ENCODE data around the gene PMF1.
"Not testable (repeated sequence)": the region's sequence is repeated elsewhere in the genome, so short reads cannot be mapped to it uniquely, and the experiment has no call there.

Gene PMF1

DNA sequence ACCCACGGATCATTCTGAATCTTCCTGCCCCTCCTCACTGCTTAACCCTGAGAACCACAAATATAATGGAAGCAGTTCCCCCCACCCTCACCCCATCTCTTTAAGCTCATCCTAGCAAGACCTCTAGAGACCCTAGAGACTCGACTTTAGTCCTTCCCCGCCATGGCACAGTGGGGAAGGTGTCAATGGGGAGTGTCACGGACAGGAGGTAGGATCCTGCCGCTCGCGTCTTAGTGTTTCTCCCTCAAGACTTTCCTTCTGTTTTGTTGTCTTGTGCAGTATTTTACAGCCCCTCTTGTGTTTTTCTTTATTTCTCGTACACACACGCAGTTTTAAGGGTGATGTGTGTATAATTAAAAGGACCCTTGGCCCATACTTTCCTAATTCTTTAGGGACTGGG, 677 bp upstream of the PMF1 start:
- H3K36me3 ChIP-seq (ENCODE audit: low read depth): peaks cover 16% of the 10 kb centered on the region
- ATAC-seq (ENCODE audit: low read depth): no peak
- no peak overlapping the region for H3K4me3 ChIP-seq (ENCODE audit: severe bottlenecking)
- no peaks in the 10 kb centered on the region for H3K27me3 ChIP-seq (ENCODE audit: insufficient read depth, poor library complexity, severe bottlenecking)
- TF ChIP-seq, protein P1, sequence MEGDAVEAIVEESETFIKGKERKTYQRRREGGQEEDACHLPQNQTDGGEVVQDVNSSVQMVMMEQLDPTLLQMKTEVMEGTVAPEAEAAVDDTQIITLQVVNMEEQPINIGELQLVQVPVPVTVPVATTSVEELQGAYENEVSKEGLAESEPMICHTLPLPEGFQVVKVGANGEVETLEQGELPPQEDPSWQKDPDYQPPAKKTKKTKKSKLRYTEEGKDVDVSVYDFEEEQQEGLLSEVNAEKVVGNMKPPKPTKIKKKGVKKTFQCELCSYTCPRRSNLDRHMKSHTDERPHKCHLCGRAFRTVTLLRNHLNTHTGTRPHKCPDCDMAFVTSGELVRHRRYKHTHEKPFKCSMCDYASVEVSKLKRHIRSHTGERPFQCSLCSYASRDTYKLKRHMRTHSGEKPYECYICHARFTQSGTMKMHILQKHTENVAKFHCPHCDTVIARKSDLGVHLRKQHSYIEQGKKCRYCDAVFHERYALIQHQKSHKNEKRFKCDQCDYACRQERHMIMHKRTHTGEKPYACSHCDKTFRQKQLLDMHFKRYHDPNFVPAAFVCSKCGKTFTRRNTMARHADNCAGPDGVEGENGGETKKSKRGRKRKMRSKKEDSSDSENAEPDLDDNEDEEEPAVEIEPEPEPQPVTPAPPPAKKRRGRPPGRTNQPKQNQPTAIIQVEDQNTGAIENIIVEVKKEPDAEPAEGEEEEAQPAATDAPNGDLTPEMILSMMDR (IDR thresholded peaks at IDR 0.05; ENCODE audit: poor library complexity, severe bottlenecking): no peak
- H3K4me1 ChIP-seq (ENCODE audit: insufficient read depth, poor library complexity, severe bottlenecking): peaks cover 9% of the 10 kb centered on the region
- H3K9me3 ChIP-seq (ENCODE audit: severe bottlenecking): no peaks in the 10 kb centered on the region
- H3K27ac ChIP-seq (ENCODE audit: poor library complexity, severe bottlenecking): peak overlapping the region; percentile 75
- DNase-seq (ENCODE audit: low spot score): no peak

GRCh38 chr1:156213644-156213966, 798 bp downstream of the PMF1 start:
- peaks cover 11% of the 10 kb centered on the region for H3K36me3 ChIP-seq (ENCODE audit: low read depth)
- ATAC-seq (ENCODE audit: low read depth): no peak

GRCh38 chr1:156214024-156214748, 1.4 kb downstream of the PMF1 start:
- H3K4me3 ChIP-seq (ENCODE audit: severe bottlenecking): peak overlapping the region; percentile 62
- H3K36me3 ChIP-seq (ENCODE audit: low read depth): peaks cover 9% of the 10 kb centered on the region
- DNase-seq (ENCODE audit: low spot score) (no peak), ATAC-seq (ENCODE audit: low read depth) (peak; percentile 9; the same call in 2 of the 3 replicates)
- TF ChIP-seq, protein P1 (IDR thresholded peaks at IDR 0.05; ENCODE audit: poor library complexity, severe bottlenecking): no peak
- peaks cover 20% of the 10 kb centered on the region for H3K4me1 ChIP-seq (ENCODE audit: insufficient read depth, poor library complexity, severe bottlenecking)
- no peaks in the 10 kb centered on the region for H3K27me3 ChIP-seq (ENCODE audit: insufficient read depth, poor library complexity, severe bottlenecking)
- peak overlapping the region; percentile 75 for H3K27ac ChIP-seq (ENCODE audit: poor library complexity, severe bottlenecking)
- no peaks in the 10 kb centered on the region for H3K9me3 ChIP-seq (ENCODE audit: severe bottlenecking)

More at GRCh38 chr1:156213644-156213966, 798 bp downstream of the PMF1 start:
- DNase-seq (ENCODE audit: low spot score): no peak
- TF ChIP-seq, protein P1 (IDR thresholded peaks at IDR 0.05; ENCODE audit: poor library complexity, severe bottlenecking): no peak
- peaks cover 20% of the 10 kb centered on the region for H3K4me1 ChIP-seq (ENCODE audit: insufficient read depth, poor library complexity, severe bottlenecking)
- peak overlapping the region; percentile 62 for H3K4me3 ChIP-seq (ENCODE audit: severe bottlenecking)
- no peaks in the 10 kb centered on the region for H3K27me3 ChIP-seq (ENCODE audit: insufficient read depth, poor library complexity, severe bottlenecking)
- no peaks in the 10 kb centered on the region for H3K9me3 ChIP-seq (ENCODE audit: severe bottlenecking)
- H3K27ac ChIP-seq (ENCODE audit: poor library complexity, severe bottlenecking): peak overlapping the region; percentile 75

DNA sequence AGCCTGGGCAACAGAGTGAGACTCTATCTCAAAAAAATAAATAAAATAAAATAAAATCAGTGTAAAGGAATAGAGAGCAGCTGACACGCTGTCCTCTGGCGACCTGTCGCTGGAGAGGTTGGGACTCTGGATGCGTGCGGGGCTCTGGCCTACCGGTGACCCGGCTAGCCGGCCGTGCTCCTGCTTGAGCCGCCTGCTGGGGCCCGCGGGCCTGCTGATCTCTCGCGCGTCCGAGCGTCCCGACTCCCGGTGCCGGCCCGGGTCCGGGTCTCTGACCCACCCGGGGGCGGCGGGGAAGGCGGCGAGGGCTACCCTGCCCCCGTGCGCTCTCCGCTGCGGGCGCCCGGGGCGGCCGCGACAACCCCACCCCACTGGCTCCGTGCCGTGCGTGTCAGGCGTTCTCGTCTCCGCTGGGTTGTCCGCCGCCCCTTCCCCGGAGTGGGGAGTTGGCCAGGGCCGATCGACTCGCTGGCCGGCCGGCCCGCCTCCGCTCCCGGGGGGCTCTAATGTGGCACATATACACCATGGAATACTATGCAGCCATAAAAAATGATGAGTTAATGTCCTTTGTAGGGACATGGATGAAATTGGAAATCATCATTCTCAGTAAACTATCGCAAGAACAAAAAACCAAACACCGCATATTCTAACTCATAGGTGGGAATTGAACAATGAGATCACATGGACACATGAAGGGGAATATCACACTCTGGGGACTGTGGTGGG, 3.7 kb downstream of the PMF1 start:
- not testable (repeated sequence) for DNase-seq (ENCODE audit: low spot score); ATAC-seq (ENCODE audit: low read depth); H3K27me3 ChIP-seq (ENCODE audit: insufficient read depth, poor library complexity, severe bottlenecking); H3K9me3 ChIP-seq (ENCODE audit: severe bottlenecking); H3K4me3 ChIP-seq (ENCODE audit: severe bottlenecking)
- Histone ChIP-seq H3K27ac (ENCODE audit: poor library complexity, severe bottlenecking) (peak overlapping the region; percentile 62), H3K4me1 (ENCODE audit: insufficient read depth, poor library complexity, severe bottlenecking) (peaks cover 20% of the 10 kb centered on the region), H3K36me3 (ENCODE audit: low read depth) (peaks cover 21% of the 10 kb centered on the region)

- no peak overlapping the region for H3K4me3 ChIP-seq (ENCODE audit: severe bottlenecking)
- H3K27me3 ChIP-seq (ENCODE audit: insufficient read depth, poor library complexity, severe bottlenecking): no peaks in the 10 kb centered on the region
- ATAC-seq (ENCODE audit: low read depth) (no peak; the same call in 2 of the 3 replicates), DNase-seq (ENCODE audit: low spot score) (no peak)
- H3K36me3 ChIP-seq (ENCODE audit: low read depth): peaks cover 29% of the 10 kb centered on the region
- peaks cover 20% of the 10 kb centered on the region for H3K4me1 ChIP-seq (ENCODE audit: insufficient read depth, poor library complexity, severe bottlenecking)
- no peaks in the 10 kb centered on the region for H3K9me3 ChIP-seq (ENCODE audit: severe bottlenecking)
- TF ChIP-seq, protein P1 (IDR thresholded peaks at IDR 0.05; ENCODE audit: poor library complexity, severe bottlenecking): no peak
- H3K27ac ChIP-seq (ENCODE audit: poor library complexity, severe bottlenecking): peak overlapping the region; percentile 62
These were observed 5.1 kb downstream of the PMF1 start for GRCh38 chr1:156217871-156218270.

All from RWPE2 (cell line).